GM18868 (cell line): ENCODE data around the gene MYMX.
A peak's percentile ranks its signal among the peaks of the same experiment; 100 is the strongest.
"Not testable (repeated sequence)": the region's sequence is repeated elsewhere in the genome, so short reads cannot be mapped to it uniquely, and the experiment has no call there.

Experiments used
- ATAC-seq: cut with Tn5 transposase; IDR thresholded peaks from one replicate; pipeline ENCODE4 v1.9.1; 2021; ENCODE audit warnings: mild to moderate bottlenecking, moderate library complexity; ENCODE audit not compliant: unreplicated experiment

Gene MYMX

GRCh38 chr6:44216677-44217331 lies at the start of gene MYMX:
MYMX (plus strand) TSS chr6:44216926; CDS start chr6:44217472, 546 bp downstream.
- ATAC-seq, result no peak

- no peak for ATAC-seq
Measured at GRCh38 chr6:44167567-44167966, 49.2 kb upstream of the MYMX start.

DNA sequence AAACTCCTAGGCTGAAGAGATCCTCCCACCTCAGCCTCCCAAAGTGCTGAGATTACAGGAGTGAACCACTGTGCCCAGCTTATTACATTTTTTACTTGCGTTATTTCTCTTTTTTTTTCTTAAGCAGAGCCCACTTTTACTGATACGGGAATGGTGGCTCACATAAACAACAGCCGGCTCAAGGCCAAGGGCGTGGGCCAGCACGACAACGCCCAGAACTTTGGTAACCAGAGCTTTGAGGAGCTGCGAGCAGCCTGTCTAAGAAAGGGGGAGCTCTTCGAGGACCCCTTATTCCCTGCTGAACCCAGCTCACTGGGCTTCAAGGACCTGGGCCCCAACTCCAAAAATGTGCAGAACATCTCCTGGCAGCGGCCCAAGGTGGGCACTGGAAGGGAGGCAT lies 47.6 kb upstream of the MYMX start:
- no peak for ATAC-seq

- ATAC-seq, result no peak
Measured at GRCh38 chr6:44169886-44170570, 46.7 kb upstream of the MYMX start.

- no peak for ATAC-seq
Measured at GRCh38 chr6:44171899-44172546, 44.7 kb upstream of the MYMX start.

- peak; percentile 59 for ATAC-seq
Measured at GRCh38 chr6:44172731-44173500, 43.8 kb upstream of the MYMX start.

- no peak for ATAC-seq
Measured at GRCh38 chr6:44176130-44176761, 40.5 kb upstream of the MYMX start.

DNA sequence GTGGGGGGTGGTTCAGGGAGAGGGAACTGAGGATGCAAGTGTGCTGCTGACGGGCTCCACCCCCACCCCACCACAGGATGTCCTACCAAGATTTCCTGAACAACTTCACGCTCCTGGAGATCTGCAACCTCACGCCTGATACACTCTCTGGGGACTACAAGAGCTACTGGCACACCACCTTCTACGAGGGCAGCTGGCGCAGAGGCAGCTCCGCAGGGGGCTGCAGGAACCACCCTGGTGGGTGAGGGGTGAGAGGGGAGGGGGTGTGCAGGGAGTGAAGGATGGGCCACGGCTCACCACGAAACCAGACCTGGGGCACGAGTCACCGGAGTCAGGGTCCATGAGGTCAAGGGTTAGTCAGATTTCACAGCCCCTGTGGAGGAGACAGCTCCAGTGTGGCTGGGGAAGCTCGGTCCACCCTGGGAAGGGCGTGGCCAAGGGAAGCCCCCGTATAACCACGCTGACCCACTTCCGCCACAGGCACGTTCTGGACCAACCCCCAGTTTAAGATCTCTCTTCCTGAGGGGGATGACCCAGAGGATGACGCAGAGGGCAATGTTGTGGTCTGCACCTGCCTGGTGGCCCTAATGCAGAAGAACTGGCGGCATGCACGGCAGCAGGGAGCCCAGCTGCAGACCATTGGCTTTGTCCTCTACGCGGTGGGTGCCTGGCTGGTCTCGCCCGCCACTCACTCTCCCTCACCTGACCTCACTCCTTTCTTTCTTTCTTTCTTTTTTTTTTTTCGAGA lies 39.8 kb upstream of the MYMX start:
- ATAC-seq, result peak; percentile 85

GRCh38 chr6:44177691-44178423 lies 38.9 kb upstream of the MYMX start:
- ATAC-seq, result no peak

GRCh38 chr6:44178424-44179071 lies 38.2 kb upstream of the MYMX start:
- ATAC-seq, result no peak

DNA sequence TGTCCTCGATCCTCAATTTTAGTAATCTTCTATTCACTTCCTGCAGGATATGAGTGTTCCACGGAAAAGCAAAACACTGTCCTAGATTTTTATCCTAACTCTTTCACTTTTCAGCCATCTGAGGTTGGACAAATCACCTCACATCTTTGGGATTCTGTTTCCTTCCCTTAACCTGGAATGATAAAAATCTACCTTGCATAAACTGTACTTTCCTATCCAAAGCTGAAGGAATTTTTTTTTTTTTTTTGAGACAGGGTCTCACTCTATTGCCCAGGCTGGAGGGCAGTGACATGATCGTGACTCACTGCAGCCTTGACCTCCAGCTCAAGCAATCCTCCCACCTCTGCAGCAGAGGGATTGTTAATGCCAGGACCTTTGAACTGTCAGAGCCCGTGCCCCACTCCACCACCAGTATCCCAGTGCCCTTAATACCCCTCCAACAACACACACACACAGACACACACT lies 37.6 kb upstream of the MYMX start:
- no peak for ATAC-seq

- ATAC-seq, result no peak
Measured at GRCh38 chr6:44179648-44180047, 37.1 kb upstream of the MYMX start.

GRCh38 chr6:44180406-44180805 lies 36.3 kb upstream of the MYMX start:
- no peak for ATAC-seq

DNA sequence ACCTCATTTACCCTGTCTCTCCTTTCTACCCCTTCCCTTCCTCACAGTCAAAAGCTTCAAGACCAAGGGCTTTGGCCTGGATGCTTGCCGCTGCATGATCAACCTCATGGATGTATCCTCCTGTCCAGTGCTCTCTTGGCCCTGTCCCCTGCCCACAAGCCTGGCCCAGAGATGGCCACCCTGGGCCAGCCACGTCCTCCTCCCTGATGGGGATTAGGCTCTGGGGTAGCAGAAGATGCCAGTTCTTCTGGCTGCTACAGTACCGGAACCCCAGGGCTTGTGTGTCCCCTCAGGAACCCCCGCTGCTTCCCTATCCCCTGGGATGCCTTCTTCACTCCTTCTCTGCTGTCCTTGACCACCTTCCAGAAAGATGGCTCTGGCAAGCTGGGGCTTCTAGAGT lies 35.8 kb upstream of the MYMX start:
- ATAC-seq, result no peak

DNA sequence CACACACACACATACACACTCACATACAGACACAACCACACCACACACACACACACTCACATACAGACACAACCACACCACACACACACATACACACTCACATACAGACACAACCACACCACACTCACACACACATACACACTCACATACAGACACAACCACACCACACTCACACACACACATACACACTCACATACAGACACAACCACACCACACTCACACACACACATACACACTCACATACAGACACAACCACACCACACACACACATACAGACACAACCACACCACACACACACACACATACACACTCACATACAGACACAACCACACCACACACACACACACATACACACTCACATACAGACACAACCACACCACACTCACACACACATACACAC lies 34.9 kb upstream of the MYMX start:
- not testable (repeated sequence) for ATAC-seq

GRCh38 chr6:44182911-44183390 lies 33.8 kb upstream of the MYMX start:
- no peak for ATAC-seq

DNA sequence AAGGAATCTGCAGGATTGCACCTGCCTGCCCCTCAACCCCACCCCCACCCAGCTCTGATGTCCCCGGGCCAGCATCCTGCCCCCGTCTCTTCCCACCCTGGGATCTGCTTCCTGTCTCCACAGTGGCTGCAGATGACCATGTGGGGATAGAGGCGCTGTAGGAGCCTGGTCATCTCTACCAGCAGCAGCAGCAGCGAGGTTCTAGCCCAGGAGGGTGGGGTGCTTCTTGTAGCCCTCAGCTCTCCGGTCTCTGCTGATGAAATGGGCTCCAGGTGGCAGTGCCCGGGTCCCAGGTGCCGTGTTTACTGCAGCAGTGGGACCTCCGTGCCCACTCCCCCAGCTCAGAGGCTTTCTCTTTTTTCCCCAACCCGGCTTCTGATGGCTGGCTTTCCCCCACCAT lies 32.9 kb upstream of the MYMX start:
- no peak for ATAC-seq

GRCh38 chr6:44185356-44185755 lies 31.4 kb upstream of the MYMX start:
- not testable (repeated sequence) for ATAC-seq
